HG02642 (cell line): ENCODE data around the gene RAB11FIP3.

ENCODE experiments used
- ATAC-seq: cut with Tn5 transposase; IDR thresholded peaks from one replicate; pipeline ENCODE4 v1.9.1; 2021; ENCODE audit warnings: mild to moderate bottlenecking; ENCODE audit not compliant: unreplicated experiment, poor library complexity

The RAB11FIP3 gene

DNA sequence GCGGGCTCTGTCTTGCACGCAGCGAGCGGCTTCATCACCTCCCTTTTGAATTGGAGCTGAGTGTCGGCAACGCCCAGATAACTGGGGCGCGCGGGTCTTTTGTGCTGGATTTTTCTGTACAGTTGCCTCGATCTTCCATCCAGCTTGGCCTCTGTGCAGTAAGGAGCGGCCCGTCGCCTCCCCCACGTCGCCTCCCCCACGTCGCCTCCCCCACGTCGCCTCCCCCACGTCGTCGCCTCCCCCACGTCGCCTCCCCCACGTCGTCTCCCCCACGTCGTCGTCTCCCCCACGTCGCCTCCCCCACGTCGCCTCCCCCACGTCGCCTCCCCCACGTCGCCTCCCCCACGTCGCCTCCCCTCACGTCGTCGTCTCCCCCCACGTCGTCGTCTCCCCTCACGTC, 119.1 kb downstream of the RAB11FIP3 start:
- ATAC-seq: no peak

DNA sequence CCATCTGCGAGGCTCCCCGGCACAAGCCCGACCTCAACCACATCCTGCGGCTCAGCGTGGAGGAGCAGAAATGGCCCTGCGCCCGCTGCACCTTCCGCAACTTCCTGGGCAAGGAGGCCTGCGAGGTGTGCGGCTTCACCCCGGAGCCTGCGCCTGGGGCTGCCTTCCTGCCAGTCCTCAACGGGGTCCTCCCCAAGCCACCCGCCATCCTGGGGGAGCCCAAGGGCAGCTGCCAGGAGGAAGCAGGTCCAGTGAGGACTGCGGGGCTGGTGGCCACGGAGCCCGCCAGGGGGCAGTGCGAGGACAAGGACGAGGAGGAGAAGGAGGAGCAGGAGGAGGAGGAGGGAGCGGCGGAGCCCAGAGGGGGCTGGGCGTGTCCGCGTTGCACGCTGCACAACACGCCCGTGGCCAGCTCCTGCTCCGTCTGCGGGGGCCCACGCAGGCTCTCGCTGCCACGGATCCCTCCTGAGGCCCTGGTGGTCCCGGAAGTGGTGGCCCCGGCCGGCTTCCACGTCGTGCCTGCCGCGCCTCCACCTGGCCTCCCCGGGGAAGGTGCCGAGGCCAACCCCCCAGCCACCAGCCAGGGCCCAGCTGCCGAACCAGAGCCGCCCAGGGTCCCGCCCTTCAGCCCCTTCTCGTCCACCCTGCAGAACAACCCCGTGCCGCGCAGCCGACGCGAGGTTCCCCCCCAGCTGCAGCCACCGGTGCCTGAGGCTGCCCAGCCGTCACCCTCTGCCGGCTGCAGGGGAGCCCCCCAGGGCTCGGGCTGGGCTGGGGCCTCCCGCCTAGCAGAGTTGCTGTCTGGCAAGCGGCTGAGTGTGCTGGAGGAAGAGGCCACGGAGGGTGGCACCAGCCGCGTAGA, 121.7 kb downstream of the RAB11FIP3 start:
- ATAC-seq: no peak

- no peak for ATAC-seq
Measured at GRCh38 chr16:548586-548985, 123.1 kb downstream of the RAB11FIP3 start.

- no peak for ATAC-seq
Measured at GRCh38 chr16:549544-550263, 124.3 kb downstream of the RAB11FIP3 start.

DNA sequence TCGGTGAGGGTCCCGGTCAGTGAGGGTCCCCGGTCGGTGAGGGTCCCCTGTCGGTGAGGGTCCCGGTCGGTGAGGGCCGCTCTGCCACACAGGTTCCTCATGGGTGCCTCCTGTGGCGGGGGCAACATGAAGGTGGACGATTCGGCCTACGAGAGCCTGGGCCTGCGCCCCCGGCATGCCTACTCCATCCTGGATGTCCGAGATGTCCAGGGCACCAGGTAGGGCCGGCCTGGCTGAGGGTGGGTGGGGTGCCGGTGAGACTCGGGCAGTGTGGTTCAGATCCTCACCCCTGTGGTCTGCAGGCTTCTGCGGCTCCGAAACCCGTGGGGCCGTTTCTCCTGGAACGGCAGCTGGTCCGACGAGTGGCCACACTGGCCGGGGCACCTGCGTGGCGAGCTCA, 125.8 kb downstream of the RAB11FIP3 start:
- ATAC-seq: no peak

DNA sequence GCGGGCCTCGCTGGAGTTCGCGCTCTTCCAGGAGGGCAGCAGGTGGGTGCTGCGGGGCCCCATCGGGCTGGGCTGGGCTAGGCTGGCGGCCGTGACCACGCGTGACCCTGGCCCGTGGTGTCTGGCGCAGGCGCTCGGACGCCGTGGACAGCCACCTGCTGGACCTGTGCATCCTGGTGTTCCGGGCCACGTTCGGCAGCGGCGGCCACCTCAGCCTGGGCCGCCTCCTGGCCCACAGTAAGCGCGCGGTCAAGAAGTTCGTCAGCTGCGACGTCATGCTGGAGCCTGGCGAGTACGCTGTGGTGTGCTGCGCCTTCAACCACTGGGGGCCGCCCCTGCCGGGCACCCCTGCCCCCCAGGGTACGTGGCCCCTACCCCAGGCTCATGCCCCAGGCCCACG, 126.7 kb downstream of the RAB11FIP3 start:
- ATAC-seq: no peak

DNA sequence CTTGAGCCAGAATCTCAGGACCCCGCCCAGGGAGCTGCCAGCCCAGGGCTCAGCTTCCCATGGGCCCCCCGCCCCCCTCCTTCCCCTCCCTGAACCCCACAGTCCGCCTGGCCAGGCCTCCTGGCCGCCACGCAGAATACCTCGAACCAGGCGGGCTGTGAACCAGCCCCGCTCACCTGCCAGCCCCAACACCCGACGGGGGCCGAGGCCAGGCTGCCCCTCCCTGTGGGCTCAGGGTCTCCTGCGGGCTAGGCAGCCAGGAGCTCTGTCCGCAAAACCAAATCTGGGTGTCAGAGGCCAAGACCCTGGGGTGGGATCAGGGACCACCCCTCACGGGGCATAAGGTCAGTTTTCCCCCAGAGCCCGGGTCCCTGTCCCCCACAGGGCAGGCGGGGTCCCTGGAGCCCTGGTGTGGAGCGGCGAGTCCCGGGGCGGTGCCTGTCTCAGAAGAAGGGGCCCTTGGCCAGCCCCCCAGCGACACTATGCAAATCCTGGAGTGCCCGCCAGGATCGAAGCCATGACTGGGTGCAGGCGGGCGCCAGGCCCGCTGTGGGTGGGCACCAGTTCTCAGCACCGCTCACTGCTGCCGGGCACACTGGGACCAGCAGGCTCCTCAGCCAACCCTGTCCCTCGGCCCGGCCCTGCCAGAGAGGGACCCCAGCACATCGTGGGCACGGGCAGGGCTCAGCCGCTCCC, 128.3 kb downstream of the RAB11FIP3 start:
- no peak for ATAC-seq

- no peak for ATAC-seq
Measured at GRCh38 chr16:554297-554621, 128.8 kb downstream of the RAB11FIP3 start.

DNA sequence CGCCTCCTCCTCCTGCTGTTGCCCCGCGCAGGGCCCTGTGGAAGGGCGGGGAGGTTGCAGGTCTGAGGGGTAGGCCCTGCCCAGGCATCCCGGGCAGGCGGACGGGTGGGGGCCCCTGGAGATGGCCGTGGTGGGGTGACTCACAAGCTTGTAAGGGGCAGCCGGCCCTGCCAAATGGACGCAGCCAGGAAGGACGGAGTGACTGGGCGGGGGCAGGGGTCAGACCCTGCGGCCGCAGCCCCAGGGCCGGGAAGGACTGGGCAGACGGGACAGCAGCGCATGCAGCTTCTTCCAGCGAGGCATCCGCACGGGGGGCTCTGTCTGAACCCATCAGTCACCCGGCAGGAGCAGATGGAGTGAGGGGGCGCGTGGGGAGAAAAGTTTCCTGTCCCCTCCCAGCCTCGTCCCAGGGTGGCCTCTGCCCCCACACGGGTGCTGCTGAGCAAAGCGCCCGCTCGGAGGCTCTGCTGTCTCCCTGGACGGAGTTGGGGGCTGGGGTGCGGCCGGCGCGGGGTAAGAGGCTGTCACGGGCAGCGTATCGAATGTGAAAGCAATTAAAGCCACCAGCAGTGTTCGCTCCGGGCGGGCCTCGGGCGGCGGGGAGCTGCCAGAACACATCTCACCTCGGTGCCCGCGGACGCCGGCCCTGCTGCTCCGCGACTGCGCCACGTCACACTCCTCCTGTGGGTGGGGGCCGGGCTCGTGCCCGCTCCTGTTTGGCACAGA, 129.4 kb downstream of the RAB11FIP3 start:
- no peak for ATAC-seq

GRCh38 chr16:555528-556473, 130.4 kb downstream of the RAB11FIP3 start:
- no peak for ATAC-seq

DNA sequence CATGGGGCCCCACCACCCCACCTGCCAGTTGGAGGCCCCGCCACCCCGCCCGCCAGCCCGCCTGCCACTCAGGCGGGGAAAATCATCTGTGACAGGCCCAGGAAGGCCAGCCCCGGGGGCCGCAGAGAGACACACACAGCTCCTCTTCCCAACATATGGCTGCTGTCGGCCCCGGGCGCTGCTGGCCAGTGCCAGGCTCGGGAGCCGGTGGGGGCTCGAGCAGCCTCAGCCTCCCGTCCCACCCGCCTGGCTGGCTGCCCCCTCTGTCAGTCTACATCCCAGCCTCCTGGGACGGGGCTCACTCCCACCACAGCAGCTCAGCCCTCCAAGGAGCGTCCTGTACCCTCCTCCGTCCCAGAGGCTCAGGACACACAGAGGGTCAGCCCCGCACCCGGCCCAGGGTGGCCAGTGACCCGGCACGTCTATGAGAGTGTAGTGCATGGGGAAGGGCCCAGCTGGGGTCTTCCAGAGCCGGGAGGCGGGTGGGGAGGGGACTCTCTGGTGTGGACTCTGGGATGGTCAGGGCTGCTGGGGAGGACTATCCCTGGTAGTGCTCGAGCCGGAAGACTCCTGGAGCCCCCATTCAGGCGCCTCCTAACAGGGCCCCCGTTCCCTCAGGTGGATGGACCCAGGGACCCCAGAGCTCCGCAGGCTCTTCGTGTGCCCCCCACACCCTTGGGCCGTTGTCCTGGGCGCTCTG, 131.2 kb downstream of the RAB11FIP3 start:
- ATAC-seq: no peak

- no peak for ATAC-seq
Measured at GRCh38 chr16:557463-558297, 132.2 kb downstream of the RAB11FIP3 start.

- no peak for ATAC-seq
Measured at GRCh38 chr16:558298-559020, 133.0 kb downstream of the RAB11FIP3 start.

GRCh38 chr16:559021-559380, 133.6 kb downstream of the RAB11FIP3 start:
- no peak for ATAC-seq

- no peak for ATAC-seq
Measured at GRCh38 chr16:559411-560203, 134.2 kb downstream of the RAB11FIP3 start.

- ATAC-seq: no peak
Measured at GRCh38 chr16:560204-560700, 134.8 kb downstream of the RAB11FIP3 start, which contains the start of gene PRR35. TSS of gene PRR35 (plus strand) at chr16:560394. CDS start at chr16:563295, 2,901 bp downstream.
